IMR-90 (cell line): ENCODE data around the gene CFD. TPM values are rescaled to one million over a fixed set of nuclear protein-coding genes. Genes with fewer than 3 reads are reported as not detected.

ENCODE experiments used
- ATAC-seq: fragments of 200-7000 bp; cut with Tn5 transposase; 2 replicates; pipeline ENCODE4 v1.9.1; 2020; ENCODE audit warnings: low read depth, mild to moderate bottlenecking, moderate library complexity
- BruUV-seq: library from RNA; stranded (reverse); fragments of 400-500 nt; replicated peaks from 2 replicates; lab custom pipeline; 2021; lab: Mats Ljungman, UMichigan
- CTCF ChIA-PET: fragments of 300-600 bp; formaldehyde crosslinking; extraction: SDS; loops from one replicate; lab custom pipeline; 2021; ENCODE audit warnings: antibody characterized with exemption; lab: Yijun Ruan, JAX
- POLR2A ChIA-PET: fragments of 300-600 bp; sonication (Branson Sonifier 250); formaldehyde crosslinking; loops from one replicate; lab custom pipeline; 2022; ENCODE audit warnings: antibody characterized with exemption; ENCODE audit not compliant: unreplicated experiment; lab: Charles Lee
- DNase-seq: peaks from one replicate; pipeline ENCODE4 v3.0.0; 2013
- H2AFZ ChIP-seq: replicated peaks from 2 replicates; pipeline ENCODE3; 2013; ENCODE audit warnings: low read length, mild to moderate bottlenecking; ENCODE audit not compliant: poor library complexity
- H2AK5ac ChIP-seq: 2 replicates; pipeline ENCODE4 v1.6.1; 2013; ENCODE audit warnings: low read depth, low read length, inconsistent platforms
- H2AK9ac ChIP-seq: replicated peaks from 2 replicates; pipeline ENCODE3; 2013; ENCODE audit warnings: mild to moderate bottlenecking, low read depth, low read length, moderate library complexity; ENCODE audit not compliant: poor library complexity
- H2BK120ac ChIP-seq: 2 replicates; pipeline ENCODE4 v1.6.1; 2013; ENCODE audit warnings: low read depth, low read length, inconsistent platforms
- H2BK15ac ChIP-seq: 3 replicates; pipeline ENCODE4 v1.6.1; 2013; ENCODE audit warnings: low read depth, low read length, inconsistent platforms
- H2BK20ac ChIP-seq: 2 replicates; pipeline ENCODE4 v1.6.1; 2013; ENCODE audit warnings: low read depth, mild to moderate bottlenecking, inconsistent platforms, low read length, moderate library complexity
- H2BK5ac ChIP-seq: 2 replicates; pipeline ENCODE4 v1.6.1; 2013; ENCODE audit warnings: mild to moderate bottlenecking, low read depth, low read length, inconsistent platforms; ENCODE audit not compliant: poor library complexity, severe bottlenecking
- H3K14ac ChIP-seq: replicated peaks from 2 replicates; pipeline ENCODE4 v1.6.1; 2013; ENCODE audit warnings: low read depth, low read length, inconsistent platforms
- H3K18ac ChIP-seq: 2 replicates; pipeline ENCODE4 v1.6.1; 2013; ENCODE audit warnings: low read depth, low read length, control low read depth
- H3K23ac ChIP-seq: 2 replicates; pipeline ENCODE4 v1.6.1; 2013; ENCODE audit warnings: low read depth, low read length, inconsistent platforms
- H3K27ac ChIP-seq: 2 replicates; pipeline ENCODE4 v1.5.1; 2013; ENCODE audit warnings: mild to moderate bottlenecking, control low read depth, low read length; ENCODE audit not compliant: insufficient read depth
- H3K27me3 ChIP-seq: 2 replicates; pipeline ENCODE4 v1.6.1; 2013; ENCODE audit warnings: low read length; ENCODE audit not compliant: control insufficient read depth, insufficient read depth
- H3K36me3 ChIP-seq: 2 replicates; pipeline ENCODE4 v1.6.1; 2013; ENCODE audit warnings: low read length, mixed read lengths; ENCODE audit not compliant: control insufficient read depth, insufficient read depth
- H3K4ac ChIP-seq: 2 replicates; pipeline ENCODE4 v1.6.1; 2013; ENCODE audit warnings: low read depth, low read length, inconsistent platforms
- H3K4me1 ChIP-seq: 2 replicates; pipeline ENCODE4 v1.6.1; 2013; ENCODE audit warnings: low read length, mixed read lengths; ENCODE audit not compliant: control insufficient read depth, insufficient read depth
- H3K4me2 ChIP-seq: 2 replicates; pipeline ENCODE4 v1.6.1; 2013; ENCODE audit warnings: low read depth, mild to moderate bottlenecking, control low read depth, low read length, moderate library complexity
- H3K4me3 ChIP-seq: 2 replicates; pipeline ENCODE4 v1.5.1; 2013; ENCODE audit warnings: low read depth, mild to moderate bottlenecking, control low read depth, low read length, moderate library complexity; ENCODE audit not compliant: insufficient read depth
- H3K56ac ChIP-seq: 2 replicates; pipeline ENCODE4 v1.6.1; 2013; ENCODE audit warnings: low read length, inconsistent platforms; ENCODE audit not compliant: insufficient read depth; ENCODE audit errors: extremely low read depth
- H3K79me1 ChIP-seq, 2 experiments: 2 replicates each; pipeline ENCODE4 v1.6.1; 2013; ENCODE audit warnings: low read length in 2 of 2, inconsistent platforms in 1 of 2, low read depth in 1 of 2
- H3K9ac ChIP-seq: 2 replicates; pipeline ENCODE4 v1.6.1; 2013; ENCODE audit warnings: low read depth, low read length, control low read depth
- H3K9me1 ChIP-seq: 2 replicates; pipeline ENCODE4 v1.6.1; 2013; ENCODE audit warnings: low read length, inconsistent platforms; ENCODE audit not compliant: insufficient read depth
- H3K9me3 ChIP-seq: 2 replicates; pipeline ENCODE4 v1.6.1; 2013; ENCODE audit warnings: low read length; ENCODE audit not compliant: control insufficient read depth, insufficient read depth
- H4K20me1 ChIP-seq: 2 replicates; pipeline ENCODE4 v1.6.1; 2013; ENCODE audit warnings: low read length, inconsistent platforms; ENCODE audit not compliant: insufficient read depth
- H4K5ac ChIP-seq: 2 replicates; pipeline ENCODE4 v1.6.1; 2013; ENCODE audit warnings: mild to moderate bottlenecking, low read depth, low read length, control low read depth
- H4K8ac ChIP-seq, 2 experiments: 2 replicates each; pipeline ENCODE4 v1.6.1; 2013; ENCODE audit warnings: low read depth in 2 of 2, low read length in 2 of 2, control low read depth in 1 of 2, inconsistent platforms in 1 of 2
- H4K91ac ChIP-seq: 2 replicates; pipeline ENCODE4 v1.6.1; 2013; ENCODE audit warnings: low read depth, low read length, inconsistent platforms; ENCODE audit not compliant: insufficient read depth
- BHLHE40 ChIP-seq: fragments of 150-350 bp; IDR thresholded peaks from 2 replicates; pipeline ENCODE4 v1.6.1; 2016; ENCODE audit warnings: mild to moderate bottlenecking, low read depth, low read length
- CHD1 ChIP-seq: IDR thresholded peaks from 2 replicates; pipeline ENCODE4 v1.6.1; 2012; ENCODE audit warnings: low read depth, low read length, improper control_type of control experiment
- FOS ChIP-seq: fragments of 150-350 bp; IDR thresholded peaks from 2 replicates; pipeline ENCODE4 v1.6.1; 2016; ENCODE audit warnings: low read depth, low read length
- MAFK ChIP-seq: IDR thresholded peaks from 2 replicates; pipeline ENCODE4 v1.6.1; 2012; ENCODE audit warnings: low read depth, low read length, improper control_type of control experiment
- MAZ ChIP-seq: IDR thresholded peaks from 2 replicates; pipeline ENCODE4 v1.6.1; 2012; ENCODE audit warnings: low read depth, mild to moderate bottlenecking, low read length, improper control_type of control experiment, moderate library complexity, borderline replicate concordance
- MXI1 ChIP-seq: IDR thresholded peaks from 2 replicates; pipeline ENCODE4 v1.6.1; 2012; ENCODE audit warnings: low read depth, mild to moderate bottlenecking, low read length, moderate library complexity, borderline replicate concordance
- NFE2L2 ChIP-seq: fragments of 150-350 bp; IDR thresholded peaks from 2 replicates; pipeline ENCODE4 v1.6.1; 2016; ENCODE audit warnings: low read depth, mild to moderate bottlenecking, low read length
- RAD21 ChIP-seq: IDR thresholded peaks from 2 replicates; pipeline ENCODE4 v1.6.1; 2012; ENCODE audit warnings: low read length, improper control_type of control experiment
- RCOR1 ChIP-seq: IDR thresholded peaks from 2 replicates; pipeline ENCODE4 v1.6.1; 2012; ENCODE audit warnings: mild to moderate bottlenecking, low read length, improper control_type of control experiment; ENCODE audit not compliant: insufficient replicate concordance
- RFX5 ChIP-seq: IDR thresholded peaks from 2 replicates; pipeline ENCODE4 v1.8.0; 2012; ENCODE audit warnings: low read depth, mild to moderate bottlenecking, low read length, moderate library complexity
- SMC3 ChIP-seq: fragments of 150-350 bp; IDR thresholded peaks from 2 replicates; pipeline ENCODE4 v1.6.1; 2016; ENCODE audit warnings: low read depth, mild to moderate bottlenecking, antibody characterized with exemption, low read length, moderate library complexity
- WGBS, 2 experiments: methylation state at CpG; one replicate each; pipeline versions ENCODE4 v1.1.5 to v1.1.7; 2013; ENCODE audit warnings: missing lambda C conversion rate in 2 of 2; ENCODE audit not compliant: insufficient read length in 1 of 2; ENCODE audit errors: extremely low coverage in 2 of 2; 5-methylcytosine and 5-hydroxymethylcytosine counted together
- dilution Hi-C: fragments of 300-500 bp; cut with HindIII; formaldehyde crosslinking; loops from one replicate; pipeline ENCODE4 v1.14.3; 2018; ENCODE audit warnings: low sequenced_read_pairs; ENCODE audit not compliant: unreplicated experiment
- in situ Hi-C: fragments of 300-500 bp; cut with MboI; formaldehyde crosslinking; loops from 3 replicates; pipeline ENCODE4 v1.14.3; 2019; ENCODE audit warnings: low sequenced_read_pairs, inconsistent platforms, mixed read lengths
- intact Hi-C: fragments of 100-400 bp; cut with micrococcal nuclease; formaldehyde crosslinking; loops from 2 replicates; pipeline ENCODE4 v1.10.0; 2022
- polyA plus RNA-seq, 3 experiments: library from polyadenylated mRNA; depleted of rRNA; stranded (reverse); fragments of >200 nt; gene quantifications; 2 replicates each; pipeline ENCODE4 v1.2.3, GENCODE V29; 2012; ENCODE audit warnings: low replicate concordance in 1 of 3
- total RNA-seq: library from RNA; depleted of rRNA; stranded (reverse); fragments of >200 nt; gene quantifications from 2 replicates; pipeline ENCODE4 v1.2.3, GENCODE V29; 2012
- TF ChIP-seq, protein P1 (sequence below): fragments of 150-350 bp; IDR thresholded peaks from 2 replicates; pipeline ENCODE4 v1.6.1; 2016; ENCODE audit warnings: low read depth, mild to moderate bottlenecking, low read length, moderate library complexity, borderline replicate concordance
- TF ChIP-seq, protein P2 (sequence below): fragments of 150-350 bp; IDR thresholded peaks from 2 replicates; pipeline ENCODE4 v1.6.1; 2017; ENCODE audit warnings: mild to moderate bottlenecking, antibody characterized with exemption, low read length, low read depth
- TF ChIP-seq, protein P3 (sequence below): conservative IDR thresholded peaks from 2 replicates; pipeline ENCODE4 v1.5.1; 2012; ENCODE audit warnings: mild to moderate bottlenecking, low read depth, low read length, improper control_type of control experiment

Gene CFD
- total and polyA plus RNA-seq, 2 of the 4 experiments (the other 2 are of a cell fraction): 1.4 to 2.8 TPM

- Histone ChIP-seq H4K20me1 (peaks cover 3% of the 10 kb centered on the region; the same call in 1 of the 2 replicates), H2BK20ac (no peak overlapping the region), H3K23ac (no peak overlapping the region), H3K36me3 (peaks cover 76% of the 10 kb centered on the region), H3K27ac (no peak overlapping the region), H2AFZ (no peak overlapping the region), H3K27me3 (no peaks in the 10 kb centered on the region), H4K5ac (no peak overlapping the region), H3K9me3 (no peaks in the 10 kb centered on the region), H3K9ac (no peak overlapping the region), H3K14ac (no peak overlapping the region), H2BK5ac (no peak overlapping the region), H3K18ac (no peak overlapping the region), H3K9me1 (no peaks in the 10 kb centered on the region), H2AK5ac (no peak overlapping the region), H4K8ac (no peak overlapping the region), H2AK9ac (no peak overlapping the region), H3K4me2 (no peak overlapping the region), H3K56ac (no peak overlapping the region), H2BK120ac (no peak overlapping the region), H3K4me3 (no peak overlapping the region), H4K91ac (no peak overlapping the region), H3K4me1 (no peaks in the 10 kb centered on the region), H3K4ac (no peak overlapping the region), H2BK15ac (no peak overlapping the region), H3K79me1 (peaks cover 9 to 26% of the 10 kb centered on the region in 2 experiments; a peak in 3 of 4 replicates)
- BruUV-seq: no TSS peak
- DNase-seq (no peak), ATAC-seq (no peak)
- ChIA-PET CTCF (no interaction called here), POLR2A (no interaction called here)
- in situ Hi-C loops (no loop called here), intact Hi-C loops (no loop called here), dilution Hi-C loops (no loop called here)
- 93% methylated on average over 40 of the region's 51 CpGs; no CpG with 5 or more reads in 1 of the 2 experiments for WGBS, 2 experiments
- TF ChIP-seq FOS: no peak
- no peak for TF ChIP-seq BHLHE40
- no peak for TF ChIP-seq CHD1
- TF ChIP-seq NFE2L2: no peak
- TF ChIP-seq RFX5: no peak
- TF ChIP-seq, protein P1, sequence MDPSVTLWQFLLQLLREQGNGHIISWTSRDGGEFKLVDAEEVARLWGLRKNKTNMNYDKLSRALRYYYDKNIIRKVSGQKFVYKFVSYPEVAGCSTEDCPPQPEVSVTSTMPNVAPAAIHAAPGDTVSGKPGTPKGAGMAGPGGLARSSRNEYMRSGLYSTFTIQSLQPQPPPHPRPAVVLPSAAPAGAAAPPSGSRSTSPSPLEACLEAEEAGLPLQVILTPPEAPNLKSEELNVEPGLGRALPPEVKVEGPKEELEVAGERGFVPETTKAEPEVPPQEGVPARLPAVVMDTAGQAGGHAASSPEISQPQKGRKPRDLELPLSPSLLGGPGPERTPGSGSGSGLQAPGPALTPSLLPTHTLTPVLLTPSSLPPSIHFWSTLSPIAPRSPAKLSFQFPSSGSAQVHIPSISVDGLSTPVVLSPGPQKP: no peak
- TF ChIP-seq MXI1: no peak
- no peak for TF ChIP-seq MAFK
- no peak for TF ChIP-seq RCOR1
- TF ChIP-seq RAD21: no peak
- TF ChIP-seq, protein P2, sequence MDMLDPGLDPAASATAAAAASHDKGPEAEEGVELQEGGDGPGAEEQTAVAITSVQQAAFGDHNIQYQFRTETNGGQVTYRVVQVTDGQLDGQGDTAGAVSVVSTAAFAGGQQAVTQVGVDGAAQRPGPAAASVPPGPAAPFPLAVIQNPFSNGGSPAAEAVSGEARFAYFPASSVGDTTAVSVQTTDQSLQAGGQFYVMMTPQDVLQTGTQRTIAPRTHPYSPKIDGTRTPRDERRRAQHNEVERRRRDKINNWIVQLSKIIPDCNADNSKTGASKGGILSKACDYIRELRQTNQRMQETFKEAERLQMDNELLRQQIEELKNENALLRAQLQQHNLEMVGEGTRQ: no peak
- TF ChIP-seq, protein P3, sequence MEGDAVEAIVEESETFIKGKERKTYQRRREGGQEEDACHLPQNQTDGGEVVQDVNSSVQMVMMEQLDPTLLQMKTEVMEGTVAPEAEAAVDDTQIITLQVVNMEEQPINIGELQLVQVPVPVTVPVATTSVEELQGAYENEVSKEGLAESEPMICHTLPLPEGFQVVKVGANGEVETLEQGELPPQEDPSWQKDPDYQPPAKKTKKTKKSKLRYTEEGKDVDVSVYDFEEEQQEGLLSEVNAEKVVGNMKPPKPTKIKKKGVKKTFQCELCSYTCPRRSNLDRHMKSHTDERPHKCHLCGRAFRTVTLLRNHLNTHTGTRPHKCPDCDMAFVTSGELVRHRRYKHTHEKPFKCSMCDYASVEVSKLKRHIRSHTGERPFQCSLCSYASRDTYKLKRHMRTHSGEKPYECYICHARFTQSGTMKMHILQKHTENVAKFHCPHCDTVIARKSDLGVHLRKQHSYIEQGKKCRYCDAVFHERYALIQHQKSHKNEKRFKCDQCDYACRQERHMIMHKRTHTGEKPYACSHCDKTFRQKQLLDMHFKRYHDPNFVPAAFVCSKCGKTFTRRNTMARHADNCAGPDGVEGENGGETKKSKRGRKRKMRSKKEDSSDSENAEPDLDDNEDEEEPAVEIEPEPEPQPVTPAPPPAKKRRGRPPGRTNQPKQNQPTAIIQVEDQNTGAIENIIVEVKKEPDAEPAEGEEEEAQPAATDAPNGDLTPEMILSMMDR: no peak
- TF ChIP-seq SMC3: no peak
- no peak for TF ChIP-seq MAZ
These were observed 25.2 kb downstream of the CFD start for GRCh38 chr19:884420-885211.
